GM23338 (cell line): ENCODE measurements around the gene MYH14. TPM values are rescaled to one million over a fixed set of nuclear protein-coding genes. Genes with fewer than 3 reads are reported as not detected.

Experiments
- ATAC-seq: fragments of 200-7000 bp; cut with Tn5 transposase; 3 replicates; pipeline ENCODE4 v1.9.1; 2020
- DNase-seq: peaks from one replicate; pipeline ENCODE4 v3.0.0-alpha.2; 2015; ENCODE audit warnings: low spot score
- H2AFZ ChIP-seq: fragments of 200-600 bp; sonication (generic); 2 replicates; pipeline ENCODE4 v1.8.0; 2016; ENCODE audit warnings: antibody characterized with exemption, mild to moderate bottlenecking, moderate library complexity
- H3F3A ChIP-seq: fragments of 200-600 bp; sonication (generic); replicated peaks from 2 replicates; pipeline ENCODE4 v1.8.0; 2017; ENCODE audit warnings: antibody characterized with exemption, mixed run types, low read depth
- H3K27ac ChIP-seq: fragments of 200-600 bp; sonication (generic); 2 replicates; pipeline ENCODE4 v1.6.1; 2016; ENCODE audit warnings: low read depth
- H3K27me3 ChIP-seq: fragments of 200-600 bp; sonication (generic); 2 replicates; pipeline ENCODE4 v1.8.0; 2016; ENCODE audit warnings: mild to moderate bottlenecking, mixed run types, moderate library complexity; ENCODE audit not compliant: insufficient read depth
- H3K36me3 ChIP-seq: fragments of 200-600 bp; sonication (generic); 2 replicates; pipeline ENCODE4 v1.8.0; 2016; ENCODE audit warnings: mild to moderate bottlenecking; ENCODE audit not compliant: insufficient read depth
- H3K4me1 ChIP-seq: fragments of 200-600 bp; sonication (generic); 2 replicates; pipeline ENCODE4 v1.8.0; 2016; ENCODE audit warnings: mild to moderate bottlenecking, moderate library complexity; ENCODE audit not compliant: insufficient read depth
- H3K4me2 ChIP-seq: fragments of 200-600 bp; sonication (generic); 2 replicates; pipeline ENCODE4 v1.7.1; 2017; ENCODE audit warnings: mixed run types
- H3K4me3 ChIP-seq: fragments of 200-600 bp; sonication (generic); 2 replicates; pipeline ENCODE4 v1.6.1; 2016; ENCODE audit warnings: mixed run types
- H3K79me2 ChIP-seq: fragments of 200-600 bp; sonication (generic); replicated peaks from 2 replicates; pipeline ENCODE4 v1.8.0; 2017; ENCODE audit warnings: mild to moderate bottlenecking; ENCODE audit not compliant: insufficient read depth
- H3K9me2 ChIP-seq: fragments of 200-600 bp; sonication (generic); 2 replicates; pipeline ENCODE4 v1.8.0; 2017; ENCODE audit not compliant: insufficient read depth
- H4K20me1 ChIP-seq: fragments of 200-600 bp; sonication (generic); replicated peaks from 2 replicates; pipeline ENCODE4 v1.8.0; 2017; ENCODE audit warnings: mild to moderate bottlenecking; ENCODE audit not compliant: insufficient read depth
- H3K27ac Mint-ChIP-seq: 2 replicates; pipeline ENCODE4 v1.8.0; 2020; ENCODE audit warnings: inconsistent platforms, mild to moderate bottlenecking, moderate library complexity, mixed read lengths
- H3K27me3 Mint-ChIP-seq: 3 replicates; pipeline ENCODE4 v1.8.0; 2022; ENCODE audit warnings: low read depth, mild to moderate bottlenecking, moderate library complexity, mixed read lengths, inconsistent platforms; ENCODE audit not compliant: insufficient read depth, poor library complexity
- H3K36me3 Mint-ChIP-seq: 3 replicates; pipeline ENCODE4 v1.8.0; 2021; ENCODE audit warnings: low read depth, mild to moderate bottlenecking, inconsistent platforms, moderate library complexity, mixed read lengths
- H3K4me1 Mint-ChIP-seq: 3 replicates; pipeline ENCODE4 v1.8.0; 2020; ENCODE audit warnings: mild to moderate bottlenecking, inconsistent platforms, mixed read lengths
- H3K4me3 Mint-ChIP-seq: 3 replicates; pipeline ENCODE4 v1.8.0; 2021; ENCODE audit warnings: moderate library complexity, mild to moderate bottlenecking, inconsistent platforms, mixed read lengths
- H3K9me3 Mint-ChIP-seq: 3 replicates; pipeline ENCODE4 v1.8.0; 2020; ENCODE audit warnings: moderate library complexity, mild to moderate bottlenecking, inconsistent platforms, mixed read lengths
- CREB1 ChIP-seq: fragments of 250-450 bp; sonication (Bioruptor Pico); IDR thresholded peaks from 2 replicates; pipeline ENCODE4 v1.5.0; 2020; ENCODE audit warnings: low read depth, mild to moderate bottlenecking, moderate library complexity
- EZH2 ChIP-seq: fragments of 200-600 bp; sonication (generic); IDR thresholded peaks from one replicate; pipeline ENCODE4 v1.8.0; 2017; ENCODE audit warnings: antibody characterized with exemption, mild to moderate bottlenecking, low read depth; ENCODE audit not compliant: unreplicated experiment
- EZH2phosphoT487 ChIP-seq: fragments of 200-600 bp; sonication (generic); IDR thresholded peaks from one replicate; pipeline ENCODE4 v1.8.1; 2018; ENCODE audit warnings: antibody characterized with exemption; ENCODE audit not compliant: unreplicated experiment
- JUNB ChIP-seq: IDR thresholded peaks from one replicate; pipeline ENCODE4 v1.6.1; 2016; ENCODE audit warnings: antibody characterized with exemption; ENCODE audit not compliant: unreplicated experiment
- NANOG ChIP-seq: IDR thresholded peaks from 2 replicates; pipeline ENCODE4 v1.6.1; 2016; ENCODE audit warnings: antibody characterized with exemption, borderline replicate concordance
- POLR2AphosphoS5 ChIP-seq: IDR thresholded peaks from 2 replicates; pipeline ENCODE4 v1.6.1; 2016; ENCODE audit warnings: antibody characterized with exemption, low read depth
- STAT1 ChIP-seq: IDR thresholded peaks from one replicate; pipeline ENCODE4 v1.6.1; 2016; ENCODE audit warnings: antibody characterized with exemption; ENCODE audit not compliant: unreplicated experiment
- ZNF114 ChIP-seq: fragments of 250-450 bp; sonication (Bioruptor Pico); IDR thresholded peaks from 2 replicates; pipeline ENCODE4 v1.5.0; 2020; ENCODE audit warnings: mild to moderate bottlenecking, moderate library complexity
- ZNF331 ChIP-seq: fragments of 250-450 bp; sonication (Bioruptor Pico); IDR thresholded peaks from 2 replicates; pipeline ENCODE4 v1.5.0; 2020; ENCODE audit warnings: low read depth, mild to moderate bottlenecking, moderate library complexity
- polyA plus RNA-seq: library from polyadenylated mRNA; unstranded; fragments of >200 nt; fragmentation: Nextera tagmentation; extraction: Ambion mirVana; gene quantifications from 2 replicates; pipeline ENCODE4 v1.2.1, GENCODE V29; 2016
- total RNA-seq: library from RNA; depleted of rRNA; stranded (reverse); fragments of >200 nt; shearing (Covaris generic); gene quantifications from 2 replicates; pipeline ENCODE4 v1.2.3, GENCODE V29; 2014
- TF ChIP-seq, protein P1 (sequence below), 2 experiments: fragments of 200-600 bp in 1 of 2; sonication (generic) in 1 of 2; conservative IDR thresholded peaks; 2 replicates each; pipeline versions ENCODE4 v1.5.1 to v1.6.1; 2016 to 2017; ENCODE audit warnings: antibody characterized with exemption in 2 of 2, low read depth in 2 of 2, mild to moderate bottlenecking in 2 of 2, moderate library complexity in 1 of 2
- TF ChIP-seq, protein P2 (sequence below): fragments of 250-450 bp; sonication (Bioruptor Pico); IDR thresholded peaks from 2 replicates; pipeline ENCODE4 v1.5.0; 2020; ENCODE audit warnings: mild to moderate bottlenecking, moderate library complexity
- TF ChIP-seq, protein P3 (sequence below): IDR thresholded peaks from 2 replicates; pipeline ENCODE4 v1.6.1; 2016; ENCODE audit warnings: antibody characterized with exemption
- TF ChIP-seq, protein P4 (sequence below): IDR thresholded peaks from one replicate; pipeline ENCODE4 v1.6.1; 2018; ENCODE audit warnings: antibody characterized with exemption; ENCODE audit not compliant: unreplicated experiment

MYH14 gene
- total and polyA plus RNA-seq, 2 experiments from 2014 or later = 25.5 to 27.5 TPM

GRCh38 chr19:50275577-50276368 is 72.4 kb downstream of the MYH14 start:
- H3K4me1 Mint-ChIP-seq = no peaks in the 10 kb centered on the region
- no peaks in the 10 kb centered on the region for H3F3A ChIP-seq
- no peak for DNase-seq
- H3K4me1 ChIP-seq = no peaks in the 10 kb centered on the region
- no peaks in the 10 kb centered on the region for H4K20me1 ChIP-seq
- H2AFZ ChIP-seq = no peak overlapping the region
- TF ChIP-seq EZH2phosphoT487 = no peak
- TF ChIP-seq, protein P1, sequence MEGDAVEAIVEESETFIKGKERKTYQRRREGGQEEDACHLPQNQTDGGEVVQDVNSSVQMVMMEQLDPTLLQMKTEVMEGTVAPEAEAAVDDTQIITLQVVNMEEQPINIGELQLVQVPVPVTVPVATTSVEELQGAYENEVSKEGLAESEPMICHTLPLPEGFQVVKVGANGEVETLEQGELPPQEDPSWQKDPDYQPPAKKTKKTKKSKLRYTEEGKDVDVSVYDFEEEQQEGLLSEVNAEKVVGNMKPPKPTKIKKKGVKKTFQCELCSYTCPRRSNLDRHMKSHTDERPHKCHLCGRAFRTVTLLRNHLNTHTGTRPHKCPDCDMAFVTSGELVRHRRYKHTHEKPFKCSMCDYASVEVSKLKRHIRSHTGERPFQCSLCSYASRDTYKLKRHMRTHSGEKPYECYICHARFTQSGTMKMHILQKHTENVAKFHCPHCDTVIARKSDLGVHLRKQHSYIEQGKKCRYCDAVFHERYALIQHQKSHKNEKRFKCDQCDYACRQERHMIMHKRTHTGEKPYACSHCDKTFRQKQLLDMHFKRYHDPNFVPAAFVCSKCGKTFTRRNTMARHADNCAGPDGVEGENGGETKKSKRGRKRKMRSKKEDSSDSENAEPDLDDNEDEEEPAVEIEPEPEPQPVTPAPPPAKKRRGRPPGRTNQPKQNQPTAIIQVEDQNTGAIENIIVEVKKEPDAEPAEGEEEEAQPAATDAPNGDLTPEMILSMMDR (conservative IDR thresholded peaks at IDR 0.05; ENCODE audit: low read depth in 2 of 2) = no peak
- TF ChIP-seq STAT1 = no peak
- TF ChIP-seq, protein P2, sequence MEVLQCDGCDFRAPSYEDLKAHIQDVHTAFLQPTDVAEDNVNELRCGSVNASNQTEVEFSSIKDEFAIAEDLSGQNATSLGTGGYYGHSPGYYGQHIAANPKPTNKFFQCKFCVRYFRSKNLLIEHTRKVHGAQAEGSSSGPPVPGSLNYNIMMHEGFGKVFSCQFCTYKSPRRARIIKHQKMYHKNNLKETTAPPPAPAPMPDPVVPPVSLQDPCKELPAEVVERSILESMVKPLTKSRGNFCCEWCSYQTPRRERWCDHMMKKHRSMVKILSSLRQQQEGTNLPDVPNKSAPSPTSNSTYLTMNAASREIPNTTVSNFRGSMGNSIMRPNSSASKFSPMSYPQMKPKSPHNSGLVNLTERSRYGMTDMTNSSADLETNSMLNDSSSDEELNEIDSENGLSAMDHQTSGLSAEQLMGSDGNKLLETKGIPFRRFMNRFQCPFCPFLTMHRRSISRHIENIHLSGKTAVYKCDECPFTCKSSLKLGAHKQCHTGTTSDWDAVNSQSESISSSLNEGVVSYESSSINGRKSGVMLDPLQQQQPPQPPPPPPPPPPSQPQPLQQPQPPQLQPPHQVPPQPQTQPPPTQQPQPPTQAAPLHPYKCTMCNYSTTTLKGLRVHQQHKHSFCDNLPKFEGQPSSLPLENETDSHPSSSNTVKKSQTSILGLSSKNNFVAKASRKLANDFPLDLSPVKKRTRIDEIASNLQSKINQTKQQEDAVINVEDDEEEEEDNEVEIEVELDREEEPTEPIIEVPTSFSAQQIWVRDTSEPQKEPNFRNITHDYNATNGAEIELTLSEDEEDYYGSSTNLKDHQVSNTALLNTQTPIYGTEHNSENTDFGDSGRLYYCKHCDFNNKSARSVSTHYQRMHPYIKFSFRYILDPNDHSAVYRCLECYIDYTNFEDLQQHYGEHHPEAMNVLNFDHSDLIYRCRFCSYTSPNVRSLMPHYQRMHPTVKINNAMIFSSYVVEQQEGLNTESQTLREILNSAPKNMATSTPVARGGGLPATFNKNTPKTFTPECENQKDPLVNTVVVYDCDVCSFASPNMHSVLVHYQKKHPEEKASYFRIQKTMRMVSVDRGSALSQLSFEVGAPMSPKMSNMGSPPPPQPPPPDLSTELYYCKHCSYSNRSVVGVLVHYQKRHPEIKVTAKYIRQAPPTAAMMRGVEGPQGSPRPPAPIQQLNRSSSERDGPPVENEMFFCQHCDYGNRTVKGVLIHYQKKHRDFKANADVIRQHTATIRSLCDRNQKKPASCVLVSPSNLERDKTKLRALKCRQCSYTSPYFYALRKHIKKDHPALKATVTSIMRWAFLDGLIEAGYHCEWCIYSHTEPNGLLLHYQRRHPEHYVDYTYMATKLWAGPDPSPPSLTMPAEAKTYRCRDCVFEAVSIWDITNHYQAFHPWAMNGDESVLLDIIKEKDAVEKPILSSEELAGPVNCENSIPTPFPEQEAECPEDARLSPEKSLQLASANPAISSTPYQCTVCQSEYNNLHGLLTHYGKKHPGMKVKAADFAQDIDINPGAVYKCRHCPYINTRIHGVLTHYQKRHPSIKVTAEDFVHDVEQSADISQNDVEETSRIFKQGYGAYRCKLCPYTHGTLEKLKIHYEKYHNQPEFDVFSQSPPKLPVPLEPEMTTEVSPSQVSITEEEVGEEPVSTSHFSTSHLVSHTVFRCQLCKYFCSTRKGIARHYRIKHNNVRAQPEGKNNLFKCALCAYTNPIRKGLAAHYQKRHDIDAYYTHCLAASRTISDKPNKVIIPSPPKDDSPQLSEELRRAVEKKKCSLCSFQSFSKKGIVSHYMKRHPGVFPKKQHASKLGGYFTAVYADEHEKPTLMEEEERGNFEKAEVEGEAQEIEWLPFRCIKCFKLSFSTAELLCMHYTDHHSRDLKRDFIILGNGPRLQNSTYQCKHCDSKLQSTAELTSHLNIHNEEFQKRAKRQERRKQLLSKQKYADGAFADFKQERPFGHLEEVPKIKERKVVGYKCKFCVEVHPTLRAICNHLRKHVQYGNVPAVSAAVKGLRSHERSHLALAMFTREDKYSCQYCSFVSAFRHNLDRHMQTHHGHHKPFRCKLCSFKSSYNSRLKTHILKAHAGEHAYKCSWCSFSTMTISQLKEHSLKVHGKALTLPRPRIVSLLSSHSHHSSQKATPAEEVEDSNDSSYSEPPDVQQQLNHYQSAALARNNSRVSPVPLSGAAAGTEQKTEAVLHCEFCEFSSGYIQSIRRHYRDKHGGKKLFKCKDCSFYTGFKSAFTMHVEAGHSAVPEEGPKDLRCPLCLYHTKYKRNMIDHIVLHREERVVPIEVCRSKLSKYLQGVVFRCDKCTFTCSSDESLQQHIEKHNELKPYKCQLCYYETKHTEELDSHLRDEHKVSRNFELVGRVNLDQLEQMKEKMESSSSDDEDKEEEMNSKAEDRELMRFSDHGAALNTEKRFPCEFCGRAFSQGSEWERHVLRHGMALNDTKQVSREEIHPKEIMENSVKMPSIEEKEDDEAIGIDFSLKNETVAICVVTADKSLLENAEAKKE (CRISPR knock-in tag) = no peak
- TF ChIP-seq POLR2AphosphoS5 = no peak
- no peak for TF ChIP-seq EZH2
- TF ChIP-seq CREB1 (CRISPR knock-in tag) = no peak
- TF ChIP-seq, protein P3, sequence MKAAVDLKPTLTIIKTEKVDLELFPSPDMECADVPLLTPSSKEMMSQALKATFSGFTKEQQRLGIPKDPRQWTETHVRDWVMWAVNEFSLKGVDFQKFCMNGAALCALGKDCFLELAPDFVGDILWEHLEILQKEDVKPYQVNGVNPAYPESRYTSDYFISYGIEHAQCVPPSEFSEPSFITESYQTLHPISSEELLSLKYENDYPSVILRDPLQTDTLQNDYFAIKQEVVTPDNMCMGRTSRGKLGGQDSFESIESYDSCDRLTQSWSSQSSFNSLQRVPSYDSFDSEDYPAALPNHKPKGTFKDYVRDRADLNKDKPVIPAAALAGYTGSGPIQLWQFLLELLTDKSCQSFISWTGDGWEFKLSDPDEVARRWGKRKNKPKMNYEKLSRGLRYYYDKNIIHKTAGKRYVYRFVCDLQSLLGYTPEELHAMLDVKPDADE = no peak
- no peak for TF ChIP-seq ZNF331 (CRISPR knock-in tag)
- TF ChIP-seq NANOG = no peak
- no peak for TF ChIP-seq ZNF114 (CRISPR knock-in tag)
- no peak for TF ChIP-seq JUNB
- TF ChIP-seq, protein P4, sequence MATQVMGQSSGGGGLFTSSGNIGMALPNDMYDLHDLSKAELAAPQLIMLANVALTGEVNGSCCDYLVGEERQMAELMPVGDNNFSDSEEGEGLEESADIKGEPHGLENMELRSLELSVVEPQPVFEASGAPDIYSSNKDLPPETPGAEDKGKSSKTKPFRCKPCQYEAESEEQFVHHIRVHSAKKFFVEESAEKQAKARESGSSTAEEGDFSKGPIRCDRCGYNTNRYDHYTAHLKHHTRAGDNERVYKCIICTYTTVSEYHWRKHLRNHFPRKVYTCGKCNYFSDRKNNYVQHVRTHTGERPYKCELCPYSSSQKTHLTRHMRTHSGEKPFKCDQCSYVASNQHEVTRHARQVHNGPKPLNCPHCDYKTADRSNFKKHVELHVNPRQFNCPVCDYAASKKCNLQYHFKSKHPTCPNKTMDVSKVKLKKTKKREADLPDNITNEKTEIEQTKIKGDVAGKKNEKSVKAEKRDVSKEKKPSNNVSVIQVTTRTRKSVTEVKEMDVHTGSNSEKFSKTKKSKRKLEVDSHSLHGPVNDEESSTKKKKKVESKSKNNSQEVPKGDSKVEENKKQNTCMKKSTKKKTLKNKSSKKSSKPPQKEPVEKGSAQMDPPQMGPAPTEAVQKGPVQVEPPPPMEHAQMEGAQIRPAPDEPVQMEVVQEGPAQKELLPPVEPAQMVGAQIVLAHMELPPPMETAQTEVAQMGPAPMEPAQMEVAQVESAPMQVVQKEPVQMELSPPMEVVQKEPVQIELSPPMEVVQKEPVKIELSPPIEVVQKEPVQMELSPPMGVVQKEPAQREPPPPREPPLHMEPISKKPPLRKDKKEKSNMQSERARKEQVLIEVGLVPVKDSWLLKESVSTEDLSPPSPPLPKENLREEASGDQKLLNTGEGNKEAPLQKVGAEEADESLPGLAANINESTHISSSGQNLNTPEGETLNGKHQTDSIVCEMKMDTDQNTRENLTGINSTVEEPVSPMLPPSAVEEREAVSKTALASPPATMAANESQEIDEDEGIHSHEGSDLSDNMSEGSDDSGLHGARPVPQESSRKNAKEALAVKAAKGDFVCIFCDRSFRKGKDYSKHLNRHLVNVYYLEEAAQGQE = no peak
- no peak overlapping the region for H3K4me2 ChIP-seq
- H3K9me2 ChIP-seq = no peaks in the 10 kb centered on the region
- H3K27me3 Mint-ChIP-seq = peaks cover 5% of the 10 kb centered on the region
- H3K36me3 Mint-ChIP-seq = peaks cover 30% of the 10 kb centered on the region
- peaks cover 97% of the 10 kb centered on the region for H3K9me3 Mint-ChIP-seq
- no peak overlapping the region for H3K4me3 ChIP-seq
- no peaks in the 10 kb centered on the region for H3K36me3 ChIP-seq
- ATAC-seq = no peak
- H3K4me3 Mint-ChIP-seq = no peak overlapping the region
- no peaks in the 10 kb centered on the region for H3K27me3 ChIP-seq
- no peaks in the 10 kb centered on the region for H3K79me2 ChIP-seq
- no peak overlapping the region for H3K27ac Mint-ChIP-seq
- H3K27ac ChIP-seq = no peak overlapping the region
